Nephron progenitor cell (in vitro differentiated cells): Measurements from ENCODE around the gene DNAH2.

ENCODE experiments used
- DNase-seq: peaks from one replicate; pipeline ENCODE4 v3.0.0; 2021
- H3K27ac Mint-ChIP-seq: 2 replicates; pipeline ENCODE4 v1.8.0; 2021; ENCODE audit warnings: mild to moderate bottlenecking, moderate library complexity, mixed read lengths
- H3K27me3 Mint-ChIP-seq: 2 replicates; pipeline ENCODE4 v1.8.0; 2021; ENCODE audit warnings: mild to moderate bottlenecking, low read depth, mixed read lengths; ENCODE audit not compliant: poor library complexity
- H3K36me3 Mint-ChIP-seq: 2 replicates; pipeline ENCODE4 v1.8.0; 2021; ENCODE audit warnings: low read depth, mixed read lengths
- H3K4me1 Mint-ChIP-seq: 2 replicates; pipeline ENCODE4 v1.8.0; 2021; ENCODE audit warnings: mixed read lengths
- H3K4me3 Mint-ChIP-seq: 2 replicates; pipeline ENCODE4 v1.8.0; 2021; ENCODE audit warnings: mild to moderate bottlenecking, moderate library complexity, mixed read lengths
- H3K9me3 Mint-ChIP-seq: 2 replicates; pipeline ENCODE4 v1.8.0; 2021; ENCODE audit warnings: mild to moderate bottlenecking, moderate library complexity, mixed read lengths
- CTCF ChIP-seq: fragments of 200-600 bp; sonication (generic); IDR thresholded peaks from 2 replicates; pipeline ENCODE4 v1.5.0; 2021; ENCODE audit warnings: antibody characterized with exemption

The DNAH2 gene

DNA sequence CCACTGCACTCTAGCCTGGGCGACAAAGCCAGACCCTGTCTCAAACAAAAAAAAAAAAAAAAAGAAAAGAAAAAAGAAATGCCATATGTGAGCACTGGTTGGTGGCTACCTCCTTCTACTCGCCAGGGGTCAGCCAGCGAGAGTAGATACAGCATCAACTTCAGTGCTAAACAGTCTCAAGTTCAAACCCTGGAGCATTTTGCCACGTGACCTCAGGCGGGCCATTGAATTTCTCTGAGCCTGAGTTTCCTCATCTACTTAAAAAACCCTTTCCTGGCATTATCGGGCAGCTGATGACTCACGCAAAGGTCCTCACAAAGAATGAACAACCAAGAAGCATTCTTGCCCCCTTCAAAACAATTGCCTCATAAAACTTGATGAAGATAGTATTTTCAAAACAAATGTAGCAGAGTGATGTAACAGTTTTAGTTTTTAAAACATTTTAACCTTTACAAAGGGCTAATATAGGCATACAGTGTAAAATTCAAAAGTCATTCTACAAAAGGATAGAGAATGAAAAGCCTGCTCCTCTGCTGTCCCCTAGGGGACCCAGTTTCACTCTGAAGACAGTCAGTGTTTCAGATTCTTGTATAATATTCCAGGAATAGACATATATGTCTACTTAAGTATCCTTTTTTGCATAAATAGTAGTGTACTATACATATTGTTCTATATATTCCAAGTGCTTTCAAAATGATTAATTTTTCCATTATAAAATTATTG lies 28.4 kb downstream of the DNAH2 start:
- Mint-ChIP-seq H3K36me3 (peaks cover 5% of the 10 kb centered on the region), H3K4me3 (no peak overlapping the region), H3K4me1 (peaks cover 13% of the 10 kb centered on the region), H3K27me3 (peaks cover 34% of the 10 kb centered on the region), H3K27ac (no peak overlapping the region), H3K9me3 (peaks cover 8% of the 10 kb centered on the region)
- no peak for DNase-seq
- TF ChIP-seq CTCF = no peak

GRCh38 chr17:7747635-7748071 lies 30.1 kb downstream of the DNAH2 start:
- Mint-ChIP-seq H3K27ac (no peak overlapping the region), H3K4me3 (no peak overlapping the region), H3K36me3 (peaks cover 5% of the 10 kb centered on the region), H3K4me1 (peaks cover 13% of the 10 kb centered on the region), H3K9me3 (peaks cover 17% of the 10 kb centered on the region), H3K27me3 (peaks cover 19% of the 10 kb centered on the region)
- DNase-seq = no peak
- TF ChIP-seq CTCF = no peak

- peaks cover 5% of the 10 kb centered on the region for H3K36me3 Mint-ChIP-seq
- H3K27ac Mint-ChIP-seq = no peak overlapping the region
- H3K27me3 Mint-ChIP-seq = peaks cover 18% of the 10 kb centered on the region
- peaks cover 18% of the 10 kb centered on the region for H3K4me1 Mint-ChIP-seq
- no peak for DNase-seq
- no peak for TF ChIP-seq CTCF
- H3K9me3 Mint-ChIP-seq = peaks cover 17% of the 10 kb centered on the region
- no peak overlapping the region for H3K4me3 Mint-ChIP-seq
Measured at GRCh38 chr17:7748076-7748775, 30.7 kb downstream of the DNAH2 start.

DNA sequence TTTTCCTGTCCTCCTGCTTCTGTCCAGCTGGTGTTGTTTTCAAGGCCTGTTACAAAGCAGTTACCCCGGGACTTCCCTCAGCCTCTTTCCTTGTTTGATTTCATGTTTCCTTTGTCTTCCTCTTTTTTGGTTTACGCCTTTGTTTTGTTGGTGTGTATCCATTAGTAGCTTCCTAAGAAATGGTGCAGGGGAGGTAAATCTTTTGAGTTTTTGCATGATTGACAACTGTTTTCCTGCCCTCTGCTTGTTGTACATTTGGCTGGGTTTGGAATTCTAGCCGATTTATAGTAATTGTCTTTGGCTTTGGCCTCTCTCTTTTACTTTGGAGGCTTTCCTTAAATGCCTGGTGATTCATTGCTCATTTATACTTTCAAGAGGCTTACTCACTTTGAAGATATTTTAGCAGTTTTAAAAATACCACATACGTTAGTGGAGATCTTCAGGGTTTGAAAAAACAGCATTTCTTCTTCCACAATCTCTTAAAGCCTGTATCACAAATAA lies 32.8 kb downstream of the DNAH2 start:
- Mint-ChIP-seq H3K4me1 (peaks cover 20% of the 10 kb centered on the region), H3K27ac (no peak overlapping the region), H3K4me3 (no peak overlapping the region), H3K27me3 (peaks cover 26% of the 10 kb centered on the region), H3K9me3 (peaks cover 17% of the 10 kb centered on the region), H3K36me3 (peaks cover 5% of the 10 kb centered on the region)
- no peak for TF ChIP-seq CTCF
- DNase-seq = no peak

- no peak overlapping the region for H3K4me3 Mint-ChIP-seq
- H3K36me3 Mint-ChIP-seq = peaks cover 5% of the 10 kb centered on the region
- peaks cover 17% of the 10 kb centered on the region for H3K9me3 Mint-ChIP-seq
- H3K27ac Mint-ChIP-seq = no peak overlapping the region
- peaks cover 15% of the 10 kb centered on the region for H3K4me1 Mint-ChIP-seq
- H3K27me3 Mint-ChIP-seq = peaks cover 24% of the 10 kb centered on the region
- no peak for DNase-seq
- no peak for TF ChIP-seq CTCF
Measured at GRCh38 chr17:7754656-7755055, 37.1 kb downstream of the DNAH2 start.
